A549 (cell line): ENCODE data around the gene CPT1B. TPM values are rescaled to one million over a fixed set of nuclear protein-coding genes. Genes with fewer than 3 reads are reported as not detected.

Experiments
- ATAC-seq, 2 experiments: fragments of 200-7000 bp in 1 of 2; fragments of >200 bp in 1 of 2; cut with Nextera tagmentation in 1 of 2; cut with Tn5 transposase in 1 of 2; 3 replicates each; pipeline versions ENCODE4 v1.8.0 to v1.9.1; 2018 to 2020; ENCODE audit warnings: mild to moderate bottlenecking in 1 of 2, moderate library complexity in 1 of 2
- CTCF ChIA-PET: fragments of 300-600 bp; sonication (Branson Sonifier 250); formaldehyde crosslinking; extraction: SDS; loops from one replicate; lab custom pipeline; 2021; ENCODE audit warnings: antibody characterized with exemption, inconsistent platforms; lab: Yijun Ruan, JAX
- POLR2A ChIA-PET: fragments of 350-600 bp; formaldehyde crosslinking; extraction: SDS; loops from one replicate; lab custom pipeline; 2021; ENCODE audit warnings: antibody characterized with exemption, inconsistent platforms; lab: Yijun Ruan, JAX
- DNase-seq, 2 experiments: peaks; one replicate each; pipeline versions ENCODE4 v3.0.0 to v3.0.0-alpha.2; 2011 to 2016; ENCODE audit warnings: low read depth in 1 of 2, low spot score in 1 of 2
- FAIRE-seq: peaks from 2 replicates; lab custom pipeline; 2011; peaks lifted over from hg19 to GRCh38; lab: Jason Lieb, UNC
- H3K27ac ChIP-seq, 2 experiments: fragments of >200 bp; sonication (Bioruptor Twin); formaldehyde crosslinking; 3 replicates each; pipeline ENCODE4 v1.5.1; 2016 to 2017
- H3K4me1 ChIP-seq: fragments of >200 bp; sonication (Bioruptor Twin); formaldehyde crosslinking; 3 replicates; pipeline ENCODE4 v1.6.1; 2016
- H3K4me2 ChIP-seq: fragments of >200 bp; sonication (Bioruptor Twin); formaldehyde crosslinking; 3 replicates; pipeline ENCODE4 v1.6.1; 2016
- H3K4me3 ChIP-seq: fragments of >200 bp; sonication (Bioruptor Twin); formaldehyde crosslinking; 3 replicates; pipeline ENCODE4 v1.5.1; 2016
- H3K9me3 ChIP-seq: fragments of >200 bp; sonication (Bioruptor Twin); formaldehyde crosslinking; 3 replicates; pipeline ENCODE4 v1.6.1; 2016
- BCL3 ChIP-seq: fragments of >200 bp; sonication (Bioruptor Twin); formaldehyde crosslinking; IDR thresholded peaks from 3 replicates; pipeline ENCODE4 v1.6.1; 2016
- CEBPB ChIP-seq, 2 experiments: fragments of >200 bp in 1 of 2; sonication (Bioruptor Twin) in 1 of 2; formaldehyde crosslinking in 1 of 2; IDR thresholded peaks; 2 replicates each; pipeline ENCODE4 v1.6.1; 2012 to 2016
- EP300 ChIP-seq, 2 experiments: fragments of >200 bp; sonication (Bioruptor Twin); formaldehyde crosslinking; IDR thresholded peaks; 2 replicates in 1 of 2; 3 replicates in 1 of 2; pipeline ENCODE4 v1.6.1; 2016 to 2017
- GATA3 ChIP-seq: IDR thresholded peaks from 2 replicates; pipeline ENCODE4 v1.6.1; 2012; ENCODE audit warnings: borderline replicate concordance
- HOXA7 ChIP-seq: fragments of 250-450 bp; sonication (Bioruptor Pico); IDR thresholded peaks from 2 replicates; pipeline ENCODE4 v1.5.0; 2020; ENCODE audit warnings: mild to moderate bottlenecking, moderate library complexity
- HOXB13 ChIP-seq: fragments of 250-450 bp; sonication (Bioruptor Pico); IDR thresholded peaks from 2 replicates; pipeline ENCODE4 v1.5.0; 2020; ENCODE audit warnings: low read depth, mild to moderate bottlenecking, moderate library complexity
- HOXB5 ChIP-seq: fragments of 250-450 bp; sonication (Bioruptor Pico); IDR thresholded peaks from 2 replicates; pipeline ENCODE4 v1.5.0; 2020; ENCODE audit warnings: mild to moderate bottlenecking, moderate library complexity
- JUNB ChIP-seq: fragments of >200 bp; sonication (Bioruptor Twin); formaldehyde crosslinking; IDR thresholded peaks from 2 replicates; pipeline ENCODE4 v1.6.1; 2016
- KDM1A ChIP-seq: fragments of 200-600 bp; sonication (generic); IDR thresholded peaks from 2 replicates; pipeline ENCODE4 v1.6.1; 2016; ENCODE audit warnings: low read depth, mild to moderate bottlenecking
- KDM5A ChIP-seq: fragments of 200-600 bp; sonication (generic); IDR thresholded peaks from 2 replicates; pipeline ENCODE4 v1.6.1; 2016; ENCODE audit warnings: antibody characterized with exemption, mild to moderate bottlenecking
- MAZ ChIP-seq: fragments of 150-350 bp; IDR thresholded peaks from 2 replicates; pipeline ENCODE4 v1.6.1; 2014; ENCODE audit warnings: antibody characterized with exemption, low read depth, low read length, borderline replicate concordance
- MYC ChIP-seq: IDR thresholded peaks from 2 replicates; pipeline ENCODE4 v1.6.1; 2012; ENCODE audit warnings: mild to moderate bottlenecking, inconsistent platforms, low read length, improper control_type of control experiment, borderline replicate concordance
- NFE2L2 ChIP-seq: fragments of 150-350 bp; conservative IDR thresholded peaks from 2 replicates; pipeline ENCODE4 v1.6.1; 2014; ENCODE audit warnings: low read length
- POLR2A ChIP-seq: IDR thresholded peaks from 2 replicates; pipeline ENCODE4 v1.6.1; 2012; ENCODE audit warnings: mild to moderate bottlenecking, low read length
- POLR2AphosphoS2 ChIP-seq: conservative IDR thresholded peaks from 2 replicates; pipeline ENCODE4 v1.6.1; 2012; ENCODE audit warnings: low read length, improper control_type of control experiment, inconsistent platforms
- RARB ChIP-seq: fragments of 250-450 bp; sonication (Bioruptor Pico); IDR thresholded peaks from 2 replicates; pipeline ENCODE4 v1.8.0; 2021; ENCODE audit warnings: mild to moderate bottlenecking, moderate library complexity
- RNF2 ChIP-seq: fragments of 200-600 bp; sonication (generic); IDR thresholded peaks from 2 replicates; pipeline ENCODE4 v1.6.1; 2016; ENCODE audit warnings: low read depth, mild to moderate bottlenecking, antibody characterized with exemption, moderate library complexity, borderline replicate concordance
- SMC3 ChIP-seq: fragments of >200 bp; sonication (Bioruptor Twin); formaldehyde crosslinking; IDR thresholded peaks from 3 replicates; pipeline ENCODE4 v1.6.1; 2018; ENCODE audit warnings: inconsistent platforms
- TFCP2L1 ChIP-seq: fragments of 250-450 bp; sonication (Bioruptor Pico); IDR thresholded peaks from 2 replicates; pipeline ENCODE4 v1.5.0; 2021; ENCODE audit warnings: mild to moderate bottlenecking
- TP53 ChIP-seq: fragments of 250-450 bp; sonication (Bioruptor Pico); IDR thresholded peaks from 2 replicates; pipeline ENCODE4 v1.5.0; 2021; ENCODE audit warnings: mild to moderate bottlenecking, moderate library complexity
- USF2 ChIP-seq: fragments of 450-650 bp; IDR thresholded peaks from 2 replicates; pipeline ENCODE4 v1.6.1; 2014; ENCODE audit warnings: antibody characterized with exemption
- ZNF302 ChIP-seq: fragments of 250-450 bp; sonication (Bioruptor Pico); IDR thresholded peaks from 2 replicates; pipeline ENCODE4 v1.9.0; 2021; ENCODE audit warnings: inconsistent platforms, mild to moderate bottlenecking, moderate library complexity
- WGBS: methylation state at CpG from one replicate; pipeline ENCODE4 v1.1.6; 2017; ENCODE audit errors: missing lambda C conversion rate; 5-methylcytosine and 5-hydroxymethylcytosine counted together
- polyA plus RNA-seq, 4 experiments: library from polyadenylated mRNA; depleted of rRNA in 3 of 4; stranded (reverse); fragments of >200 nt; fragmentation: RNase III in 1 of 4; extraction: RNeasy Plus Mini Kit Qiagen cat#74134 plus additional on column Dnase treatment in 1 of 4; gene quantifications; 2 replicates in 3 of 4; 3 replicates in 1 of 4; pipeline ENCODE4 v1.2.3, GENCODE V29; 2011 to 2017
- TF ChIP-seq, protein P1 (sequence below): IDR thresholded peaks from 2 replicates; pipeline ENCODE4 v1.6.1; 2012
- TF ChIP-seq, protein P2 (sequence below): fragments of 250-450 bp; sonication (Bioruptor Pico); IDR thresholded peaks from 2 replicates; pipeline ENCODE4 v1.5.0; 2020; ENCODE audit warnings: low read depth, mild to moderate bottlenecking, moderate library complexity

Gene CPT1B
- polyA plus RNA-seq, 2 of the 4 experiments (the other 2 are of a cell fraction) = 12.1 to 26.5 TPM

DNA sequence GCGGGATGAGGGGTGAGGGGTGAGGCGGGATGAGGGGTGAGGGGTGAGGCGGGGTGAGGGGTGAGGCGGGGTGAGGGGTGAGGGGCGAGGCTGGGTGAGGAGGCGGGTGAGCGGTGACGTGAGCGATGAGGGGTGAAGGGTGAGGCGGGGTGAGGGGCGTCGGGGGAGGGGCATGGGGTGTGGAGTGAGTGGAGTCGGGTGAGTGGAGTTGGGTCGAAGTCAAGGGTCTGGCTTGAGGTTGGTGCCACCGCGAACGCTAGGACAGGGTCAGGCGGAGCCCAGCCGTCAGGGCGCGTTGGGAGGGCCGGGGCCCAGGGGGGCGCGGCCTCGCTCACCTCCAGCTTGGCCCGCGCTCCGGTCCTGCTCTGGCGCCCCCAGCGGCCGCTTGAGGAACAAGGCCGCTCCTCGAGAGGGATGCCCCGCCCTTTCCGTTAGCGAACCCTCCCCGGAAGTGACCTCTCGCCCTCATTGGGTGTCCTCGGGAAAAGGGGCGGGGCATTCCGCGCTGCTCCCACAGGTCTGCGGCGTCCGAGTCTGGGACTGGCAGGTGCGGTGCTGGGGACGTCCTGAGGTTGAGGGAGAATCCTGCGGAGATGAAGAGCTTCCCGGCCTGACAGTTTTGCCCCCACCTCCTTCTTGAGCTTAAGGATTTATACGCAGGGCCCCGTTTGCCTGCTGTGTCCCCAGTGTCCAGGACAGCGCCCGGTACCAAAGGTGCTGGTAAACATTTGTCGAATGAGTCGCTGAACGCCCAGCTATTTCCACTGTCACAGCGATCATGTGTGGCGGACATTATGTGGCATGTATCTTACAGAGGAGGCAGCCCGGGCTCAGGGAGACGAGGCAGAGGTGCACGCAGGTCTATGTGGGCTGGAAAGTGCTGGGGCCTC, 15.5 kb downstream of the CPT1B start, which contains the start of gene SYCE3 (continued):
- TF ChIP-seq POLR2AphosphoS2 (no peak), BCL3 (no peak), KDM5A (no peak), USF2 (no peak), ZNF302 (no peak), MYC (peak; percentile 37; the same call in 1 of the 2 replicates), CEBPB (IDR thresholded peaks at IDR 0.05) (no peak), HOXA7 (CRISPR knock-in tag) (no peak), POLR2A (peak; percentile 35; the same call in 1 of the 2 replicates), HOXB13 (CRISPR knock-in tag) (no peak), HOXB5 (CRISPR knock-in tag) (no peak), RARB (no peak), KDM1A (no peak), RNF2 (no peak)
- TF ChIP-seq, protein P1, sequence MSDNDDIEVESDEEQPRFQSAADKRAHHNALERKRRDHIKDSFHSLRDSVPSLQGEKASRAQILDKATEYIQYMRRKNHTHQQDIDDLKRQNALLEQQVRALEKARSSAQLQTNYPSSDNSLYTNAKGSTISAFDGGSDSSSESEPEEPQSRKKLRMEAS = peak; percentile 40; the same call in 1 of the 2 replicates
- TF ChIP-seq, protein P2, sequence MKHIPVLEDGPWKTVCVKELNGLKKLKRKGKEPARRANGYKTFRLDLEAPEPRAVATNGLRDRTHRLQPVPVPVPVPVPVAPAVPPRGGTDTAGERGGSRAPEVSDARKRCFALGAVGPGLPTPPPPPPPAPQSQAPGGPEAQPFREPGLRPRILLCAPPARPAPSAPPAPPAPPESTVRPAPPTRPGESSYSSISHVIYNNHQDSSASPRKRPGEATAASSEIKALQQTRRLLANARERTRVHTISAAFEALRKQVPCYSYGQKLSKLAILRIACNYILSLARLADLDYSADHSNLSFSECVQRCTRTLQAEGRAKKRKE (CRISPR knock-in tag) = no peak

GRCh38 chr22:50561401-50562358, 16.5 kb downstream of the CPT1B start:
- no peak for FAIRE-seq
- ATAC-seq = no peak
- POLR2A ChIA-PET = no interaction called here

More at GRCh38 chr22:50561401-50562358, 16.5 kb downstream of the CPT1B start:
- Histone ChIP-seq H3K4me2 (no peak overlapping the region), H3K4me1 (no peaks in the 10 kb centered on the region), H3K9me3 (no peaks in the 10 kb centered on the region), H3K4me3 (no peak overlapping the region), H3K27ac (0 out of 6 replicates have a peak overlapping the region, but pooled peaks of 1 of the 2 experiments have one; percentile 16)
- no peak for TF ChIP-seq NFE2L2
- TF ChIP-seq SMC3 = no peak
- no peak for TF ChIP-seq HOXA7 (CRISPR knock-in tag)
- TF ChIP-seq GATA3 = no peak
- TF ChIP-seq MAZ = no peak
- TF ChIP-seq TP53 (CRISPR knock-in tag) = no peak
- no peak for TF ChIP-seq JUNB
- no peak for TF ChIP-seq MYC
- TF ChIP-seq EP300 (IDR thresholded peaks at IDR 0.05) = no peak
- TF ChIP-seq TFCP2L1 = no peak
- no peak for TF ChIP-seq POLR2A
- no peak for DNase-seq
- 86% methylated on average over 13 of the region's 34 CpGs for WGBS
- CTCF ChIA-PET = interaction anchor here (0.6 to 1.7 kb wide), 2 partner anchors 10 to 58 kb away, joined by 3 to 5 read pairs; no protein-coding TSS in a partner anchor
